ENCODE data around the gene PRDM16.
"Not testable (repeated sequence)": the region's sequence is repeated elsewhere in the genome, so short reads cannot be mapped to it uniquely, and the experiment has no call there.

The PRDM16 gene

DNA sequence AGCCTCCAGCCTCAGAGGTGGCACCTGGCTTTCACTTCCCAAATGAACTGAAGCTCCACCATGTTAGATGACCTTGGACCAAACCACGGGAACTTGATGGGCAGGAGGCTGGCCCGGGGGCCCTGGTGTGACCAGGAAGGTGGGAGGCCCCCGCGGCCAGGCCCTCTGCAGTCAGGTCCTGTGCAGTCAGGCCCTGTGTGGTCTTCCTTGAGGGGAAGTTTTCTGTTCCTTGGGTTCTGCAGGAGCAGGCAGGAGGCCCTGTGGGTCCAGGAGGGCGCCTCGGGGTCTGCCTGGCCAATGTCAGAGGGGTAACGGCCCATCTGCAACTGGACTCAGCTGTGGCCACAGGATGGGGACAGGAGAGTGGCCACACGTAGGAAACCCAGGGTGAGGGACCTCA, 13.0 kb downstream of the PRDM16 start:
- no peak for ATAC-seq (replicated peaks)

DNA sequence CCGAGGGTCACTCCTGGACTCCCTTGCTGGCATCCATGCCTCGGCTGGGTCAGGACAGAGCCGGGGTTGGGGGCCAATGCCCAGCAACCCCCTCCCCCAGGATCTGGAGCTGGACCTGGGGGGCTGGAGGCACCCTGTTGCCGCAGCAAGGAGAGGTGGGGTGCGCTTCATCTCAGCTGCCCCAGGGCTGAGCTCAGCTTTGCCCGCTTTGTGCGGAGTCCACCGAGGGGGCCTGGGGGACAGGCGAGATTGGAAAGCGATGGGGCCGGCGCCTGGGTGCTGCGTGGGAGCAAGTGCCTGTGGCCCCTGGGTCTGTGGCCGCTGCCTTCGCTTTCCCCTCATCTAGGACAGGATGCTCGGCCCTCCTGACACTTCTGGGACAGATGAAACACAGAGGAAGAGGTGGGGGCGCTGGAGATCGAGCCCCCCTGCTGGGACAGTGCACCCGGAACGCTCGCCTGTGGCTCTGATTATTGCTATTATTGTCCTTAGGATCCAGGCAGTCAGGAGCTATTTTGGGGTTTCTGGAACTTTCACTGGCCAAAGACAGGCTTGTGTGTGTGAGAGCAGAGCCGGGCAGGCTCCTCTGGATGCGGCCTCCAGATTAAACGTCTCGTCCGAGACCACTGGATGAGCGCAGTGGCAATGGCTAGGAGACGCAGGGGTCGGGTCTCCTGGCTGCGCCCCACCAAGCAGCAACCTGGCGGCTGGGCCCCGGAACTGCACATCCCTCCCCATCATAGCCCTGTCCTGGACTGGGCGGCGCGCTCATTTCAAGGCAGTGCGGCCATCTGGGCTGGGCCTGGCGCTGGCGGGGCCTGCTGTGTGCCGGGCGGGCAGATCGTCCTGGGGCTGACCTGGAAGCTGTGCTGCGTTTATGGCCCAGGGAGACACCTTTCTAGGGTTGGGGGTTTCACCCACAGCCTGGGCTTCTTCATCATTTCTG, 13.8 kb downstream of the PRDM16 start:
- no peak for ATAC-seq (replicated peaks)
- Mint-ChIP-seq H3K4me1 (ENCODE audit: low read depth in 2 of 2) (no peaks in the 10 kb centered on the region), H3K4me3 (no peak overlapping the region), H3K27ac (no peak overlapping the region), H3K27me3 (peaks cover 9 to 25% of the 10 kb centered on the region in 2 donors), H3K36me3 (ENCODE audit: insufficient read depth) (no peaks in the 10 kb centered on the region), H3K9me3 (no peaks in the 10 kb centered on the region)
- no peak for DNase-seq

More for the DNA sequence above, 13.0 kb downstream of the PRDM16 start:
- Mint-ChIP-seq H3K9me3 (no peaks in the 10 kb centered on the region), H3K36me3 (ENCODE audit: insufficient read depth) (no peaks in the 10 kb centered on the region), H3K27me3 (peaks cover 16 to 29% of the 10 kb centered on the region in 2 donors), H3K4me3 (no peak overlapping the region), H3K27ac (no peak overlapping the region), H3K4me1 (ENCODE audit: low read depth in 2 of 2) (no peaks in the 10 kb centered on the region)
- DNase-seq = no peak

DNA sequence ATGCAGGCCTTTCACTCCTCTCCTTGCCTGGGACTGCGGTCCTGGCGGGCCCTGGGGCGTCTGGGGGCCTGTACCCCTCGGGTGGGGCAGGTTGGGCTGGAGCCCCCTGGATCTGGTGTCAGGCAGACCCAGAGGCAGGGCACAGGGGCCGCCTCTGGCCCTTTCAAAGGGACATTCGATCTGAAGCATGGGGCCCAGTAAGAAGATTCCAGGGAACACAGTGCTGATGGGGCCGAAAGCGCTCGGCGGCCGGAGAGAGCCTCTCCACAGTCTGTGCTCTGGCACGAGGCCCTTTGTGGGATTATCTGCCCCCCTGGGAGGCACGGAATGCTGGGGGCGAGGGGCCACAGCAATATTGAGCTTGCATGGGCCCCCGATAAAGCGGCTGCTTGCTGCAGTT, 15.2 kb downstream of the PRDM16 start:
- H3K36me3 Mint-ChIP-seq (ENCODE audit: insufficient read depth) = no peaks in the 10 kb centered on the region
- H3K27me3 Mint-ChIP-seq = peaks cover 1 to 14% of the 10 kb centered on the region in 2 donors
- H3K9me3 Mint-ChIP-seq = no peaks in the 10 kb centered on the region

GRCh38 chr1:3084726-3085125, 15.7 kb downstream of the PRDM16 start:
- H3K9me3 Mint-ChIP-seq = no peaks in the 10 kb centered on the region
- no peak overlapping the region for H3K4me3 Mint-ChIP-seq
- ATAC-seq (replicated peaks) = no peak
- no peaks in the 10 kb centered on the region for H3K4me1 Mint-ChIP-seq (ENCODE audit: low read depth in 2 of 2)
- DNase-seq = no peak
- no peak overlapping the region for H3K27ac Mint-ChIP-seq
- peaks cover 0 to 8% of the 10 kb centered on the region in 2 donors for H3K27me3 Mint-ChIP-seq
- H3K36me3 Mint-ChIP-seq (ENCODE audit: insufficient read depth) = no peaks in the 10 kb centered on the region

More for the DNA sequence above, 15.2 kb downstream of the PRDM16 start:
- ATAC-seq (replicated peaks) (no peak), DNase-seq (no peak)
- Mint-ChIP-seq H3K4me3 (no peak overlapping the region), H3K4me1 (ENCODE audit: low read depth in 2 of 2) (no peaks in the 10 kb centered on the region), H3K27ac (no peak overlapping the region)

DNA sequence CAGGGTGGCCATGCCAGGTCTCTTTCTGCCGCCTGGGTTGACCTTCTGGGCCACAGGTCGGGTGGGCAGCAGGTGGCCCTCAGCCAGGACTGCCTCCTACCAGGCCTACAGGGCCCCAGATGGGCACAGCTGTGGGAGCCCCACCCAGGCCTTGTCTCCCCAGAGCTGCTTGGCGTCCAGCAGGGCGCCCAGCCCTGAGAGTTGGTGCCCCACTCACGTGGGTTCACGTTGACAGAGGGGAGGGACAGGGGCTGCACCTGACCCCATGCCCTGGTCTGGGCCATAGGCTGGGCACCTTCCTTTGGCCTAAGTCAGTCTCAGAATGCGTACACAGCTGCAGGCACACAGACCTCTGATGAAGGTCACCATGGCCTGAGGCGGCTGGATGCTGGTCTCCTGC, 16.7 kb downstream of the PRDM16 start:
- ATAC-seq (replicated peaks) (no peak), DNase-seq (no peak)
- no peaks in the 10 kb centered on the region for H3K36me3 Mint-ChIP-seq (ENCODE audit: insufficient read depth)
- no peak overlapping the region for H3K4me3 Mint-ChIP-seq
- H3K27me3 Mint-ChIP-seq = peaks cover 0 to 7% of the 10 kb centered on the region in 2 donors
- H3K9me3 Mint-ChIP-seq = no peaks in the 10 kb centered on the region
- H3K4me1 Mint-ChIP-seq (ENCODE audit: low read depth in 2 of 2) = no peaks in the 10 kb centered on the region
- H3K27ac Mint-ChIP-seq = no peak overlapping the region

- Mint-ChIP-seq H3K27me3 (peaks cover 0 to 14% of the 10 kb centered on the region in 2 donors), H3K4me3 (no peak overlapping the region), H3K36me3 (ENCODE audit: insufficient read depth) (no peaks in the 10 kb centered on the region), H3K9me3 (no peaks in the 10 kb centered on the region), H3K27ac (no peak overlapping the region), H3K4me1 (ENCODE audit: low read depth in 2 of 2) (no peaks in the 10 kb centered on the region)
- no peak for DNase-seq
- ATAC-seq (replicated peaks) = no peak
These were observed 17.4 kb downstream of the PRDM16 start for GRCh38 chr1:3086272-3086974.

DNA sequence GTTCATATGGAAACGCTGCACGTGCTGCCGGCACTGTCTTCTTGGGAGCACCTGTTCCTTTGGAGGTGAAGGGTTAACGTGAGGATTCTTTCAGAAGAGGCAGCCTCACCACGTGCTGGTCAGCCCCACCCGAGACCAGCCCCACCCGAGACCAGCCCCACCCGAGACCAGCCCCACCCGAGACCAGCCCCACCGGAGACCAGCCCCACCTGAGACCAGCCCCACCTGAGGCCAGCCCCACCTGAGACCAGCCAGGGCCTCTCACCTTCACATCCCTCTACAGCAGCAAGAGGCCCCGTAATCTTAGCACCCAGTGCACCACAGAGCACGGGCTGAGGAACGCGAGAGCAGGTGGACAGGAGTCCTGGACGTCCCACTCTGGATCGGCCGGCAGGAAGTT, 18.0 kb downstream of the PRDM16 start:
- DNase-seq (no peak), ATAC-seq (replicated peaks) (no peak)
- peaks cover 0 to 20% of the 10 kb centered on the region in 2 donors for H3K27me3 Mint-ChIP-seq
- no peaks in the 10 kb centered on the region for H3K36me3 Mint-ChIP-seq (ENCODE audit: insufficient read depth)
- H3K4me3 Mint-ChIP-seq = no peak overlapping the region
- no peaks in the 10 kb centered on the region for H3K4me1 Mint-ChIP-seq (ENCODE audit: low read depth in 2 of 2)
- H3K9me3 Mint-ChIP-seq = no peaks in the 10 kb centered on the region
- H3K27ac Mint-ChIP-seq = no peak overlapping the region

- not testable (repeated sequence) for H3K4me1 Mint-ChIP-seq (ENCODE audit: low read depth in 2 of 2); DNase-seq; ATAC-seq (replicated peaks); H3K27ac Mint-ChIP-seq; H3K36me3 Mint-ChIP-seq (ENCODE audit: insufficient read depth); H3K9me3 Mint-ChIP-seq; H3K4me3 Mint-ChIP-seq
- H3K27me3 Mint-ChIP-seq = peaks cover 0 to 29% of the 10 kb centered on the region in 2 donors
These were observed 19.1 kb downstream of the PRDM16 start for GRCh38 chr1:3087946-3088668.

DNA sequence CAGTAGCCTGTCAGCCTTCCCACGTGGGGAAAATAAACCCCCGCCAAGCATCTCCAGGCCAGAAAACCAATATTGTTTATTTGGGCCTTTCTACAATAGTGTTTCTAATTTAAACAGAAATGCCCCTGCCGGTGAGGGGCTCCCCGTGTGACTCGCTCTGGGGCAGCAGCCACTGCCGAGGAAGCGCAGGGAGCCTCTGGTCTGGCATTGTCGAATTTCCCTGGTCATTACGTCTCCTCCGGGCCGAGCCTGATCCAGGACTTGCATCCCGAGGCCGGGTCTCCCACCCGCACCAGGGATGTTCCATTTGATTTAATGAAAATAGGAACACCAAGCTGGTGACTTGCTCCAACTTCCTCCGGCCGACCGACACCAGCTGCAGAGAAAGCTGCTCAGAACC, 20.5 kb downstream of the PRDM16 start:
- Mint-ChIP-seq H3K27ac (no peak overlapping the region), H3K27me3 (peaks cover 0 to 37% of the 10 kb centered on the region in 2 donors), H3K4me1 (ENCODE audit: low read depth in 2 of 2) (no peaks in the 10 kb centered on the region), H3K4me3 (no peak overlapping the region), H3K36me3 (ENCODE audit: insufficient read depth) (no peaks in the 10 kb centered on the region), H3K9me3 (no peaks in the 10 kb centered on the region)
- DNase-seq = no peak
- ATAC-seq (replicated peaks) = no peak

GRCh38 chr1:3091334-3091733, 22.3 kb downstream of the PRDM16 start:
- Mint-ChIP-seq H3K4me3 (no peak overlapping the region), H3K9me3 (no peaks in the 10 kb centered on the region), H3K36me3 (ENCODE audit: insufficient read depth) (no peaks in the 10 kb centered on the region), H3K27me3 (peaks cover 5 to 44% of the 10 kb centered on the region in 2 donors), H3K4me1 (ENCODE audit: low read depth in 2 of 2) (no peaks in the 10 kb centered on the region), H3K27ac (no peak overlapping the region)
- DNase-seq (no peak), ATAC-seq (replicated peaks) (no peak)

DNA sequence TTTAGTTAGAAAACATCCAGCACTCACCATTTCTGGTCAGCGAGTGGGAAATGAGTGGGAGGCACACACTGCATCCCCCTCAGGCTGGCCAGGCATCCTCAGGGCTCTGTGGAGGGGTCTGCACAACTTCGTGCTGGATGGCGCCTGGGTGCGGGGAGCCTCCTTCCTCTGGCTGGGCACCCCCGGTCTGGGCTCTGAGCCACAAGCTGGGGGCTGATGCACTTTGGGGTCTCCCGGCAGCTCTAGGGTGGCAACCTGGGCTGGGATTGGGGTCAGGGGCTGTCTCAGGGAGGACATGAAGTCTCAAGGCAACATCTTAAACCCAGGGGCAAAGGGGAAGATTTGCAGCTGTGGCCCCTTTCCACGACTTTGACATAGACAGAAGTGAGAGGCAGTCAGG, 23.5 kb downstream of the PRDM16 start:
- no peaks in the 10 kb centered on the region for H3K36me3 Mint-ChIP-seq (ENCODE audit: insufficient read depth)
- ATAC-seq (replicated peaks) = no peak

GRCh38 chr1:3093898-3094626, 25.1 kb downstream of the PRDM16 start:
- ATAC-seq (replicated peaks) (no peak), DNase-seq (no peak)
- peaks cover 5% of the 10 kb centered on the region for H3K36me3 Mint-ChIP-seq (ENCODE audit: insufficient read depth)
- no peak overlapping the region for H3K4me3 Mint-ChIP-seq
- no peaks in the 10 kb centered on the region for H3K4me1 Mint-ChIP-seq (ENCODE audit: low read depth in 2 of 2)
- no peak overlapping the region for H3K27ac Mint-ChIP-seq
- no peaks in the 10 kb centered on the region for H3K9me3 Mint-ChIP-seq
- H3K27me3 Mint-ChIP-seq = peaks cover 5 to 65% of the 10 kb centered on the region in 2 donors

More for the DNA sequence above, 23.5 kb downstream of the PRDM16 start:
- Mint-ChIP-seq H3K9me3 (no peaks in the 10 kb centered on the region), H3K4me3 (no peak overlapping the region), H3K27ac (no peak overlapping the region), H3K27me3 (peaks cover 5 to 55% of the 10 kb centered on the region in 2 donors), H3K4me1 (ENCODE audit: low read depth in 2 of 2) (no peaks in the 10 kb centered on the region)
- no peak for DNase-seq
